ENCODE data around the gene VWA2. TPM values are rescaled to one million over a fixed set of nuclear protein-coding genes. Genes with fewer than 3 reads are reported as not detected.

VWA2 gene
- total and polyA plus RNA-seq, 10 of the 15 experiments (the other 5 are each of a cell fraction or from before 2014, with no cell fraction given), result 0.03 TPM; not detected in 9

DNA sequence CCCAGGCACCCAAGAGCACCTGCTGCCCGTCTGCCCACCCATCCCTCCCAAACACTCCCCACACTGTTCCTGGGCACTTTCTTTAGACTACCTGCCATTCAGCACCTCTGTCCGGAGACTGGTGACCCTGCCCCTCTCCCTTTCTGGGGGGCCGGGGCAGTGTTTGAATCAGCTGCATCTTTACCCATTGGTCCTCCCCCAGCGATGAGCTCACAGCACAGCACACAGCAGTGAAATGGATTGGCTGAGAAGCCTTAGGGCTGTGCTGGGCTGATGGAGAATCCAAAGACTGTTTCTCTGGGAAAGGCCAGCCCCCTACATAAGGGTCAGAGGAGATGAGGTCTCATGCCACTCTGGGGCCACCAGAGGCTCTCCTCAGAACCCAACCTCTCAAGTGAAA lies 40.2 kb downstream of the VWA2 start (continued):
- no peak for TF ChIP-seq STAT1 (conservative IDR thresholded peaks at IDR 0.05)

DNA sequence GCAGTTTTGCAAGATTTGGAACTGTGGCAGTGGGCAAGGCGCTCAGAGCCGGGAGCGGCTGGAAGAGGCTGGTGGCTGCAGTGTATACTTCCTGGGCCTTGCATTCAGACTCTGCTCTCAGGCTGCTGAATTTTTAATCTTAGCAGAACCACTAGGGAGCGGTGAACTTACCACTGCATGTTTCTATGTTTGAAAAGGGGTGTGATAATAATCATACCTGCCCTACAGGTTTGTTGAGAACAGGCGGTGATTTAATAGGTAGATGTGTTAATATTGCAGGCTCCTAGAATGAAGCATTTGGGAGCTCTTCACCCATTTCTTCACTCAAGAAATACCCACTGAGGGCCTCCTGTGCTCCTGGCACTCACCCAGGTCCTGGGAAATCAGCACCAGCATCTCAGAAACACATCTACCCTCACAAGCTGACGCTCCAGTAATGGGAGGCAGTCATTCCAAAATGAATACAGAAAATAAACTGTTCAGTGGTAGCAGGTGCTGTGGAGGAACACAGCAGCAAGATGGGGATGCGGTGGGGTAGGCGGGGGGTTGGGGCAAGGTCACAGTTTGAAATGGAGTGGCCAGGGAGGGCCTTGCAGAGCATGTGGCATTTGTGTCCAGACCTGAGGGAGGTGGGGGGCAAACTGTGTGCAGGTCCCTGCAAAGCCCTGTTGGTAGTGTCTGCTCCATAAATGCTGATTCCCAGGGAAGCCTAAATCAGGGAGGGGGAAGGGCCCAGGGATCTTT lies 41.0 kb downstream of the VWA2 start:
- DNase-seq (ENCODE audit: low read depth, low spot score), result no peak
- 59% methylated on average over 8 of the region's 8 CpGs for WGBS (ENCODE audit: insufficient coverage, insufficient replicate concordance, low lambda C conversion rate, missing lambda C conversion rate)
- ATAC-seq, result no peak
- TF ChIP-seq TAF1 (IDR thresholded peaks at IDR 0.05; ENCODE audit: borderline replicate concordance, low read depth, low read length), result no peak
- TF ChIP-seq SMARCA5 (IDR thresholded peaks at IDR 0.05), result no peak
- no peak for TF ChIP-seq NBN (IDR thresholded peaks at IDR 0.05)
- TF ChIP-seq SUPT20H (IDR thresholded peaks at IDR 0.05; ENCODE audit: borderline replicate concordance, control insufficient read depth, low read depth, low read length), result no peak
- TF ChIP-seq MYB (IDR thresholded peaks at IDR 0.05; ENCODE audit: borderline replicate concordance, low read depth, low read length), result no peak
- TF ChIP-seq ZSCAN29 (IDR thresholded peaks at IDR 0.05), result no peak
- no peak for TF ChIP-seq PAX8 (IDR thresholded peaks at IDR 0.05)
- no peak for TF ChIP-seq POLR2AphosphoS2 (IDR thresholded peaks at IDR 0.05; ENCODE audit: low read depth, low read length)
- TF ChIP-seq SRF (IDR thresholded peaks at IDR 0.05; ENCODE audit: low read depth in 2 of 2, low read length in 2 of 2), result no peak
- no peak for TF ChIP-seq CEBPB (IDR thresholded peaks at IDR 0.05; ENCODE audit: borderline replicate concordance in 1 of 2, low read depth in 2 of 2, low read length in 2 of 2)
- TF ChIP-seq, protein P1, sequence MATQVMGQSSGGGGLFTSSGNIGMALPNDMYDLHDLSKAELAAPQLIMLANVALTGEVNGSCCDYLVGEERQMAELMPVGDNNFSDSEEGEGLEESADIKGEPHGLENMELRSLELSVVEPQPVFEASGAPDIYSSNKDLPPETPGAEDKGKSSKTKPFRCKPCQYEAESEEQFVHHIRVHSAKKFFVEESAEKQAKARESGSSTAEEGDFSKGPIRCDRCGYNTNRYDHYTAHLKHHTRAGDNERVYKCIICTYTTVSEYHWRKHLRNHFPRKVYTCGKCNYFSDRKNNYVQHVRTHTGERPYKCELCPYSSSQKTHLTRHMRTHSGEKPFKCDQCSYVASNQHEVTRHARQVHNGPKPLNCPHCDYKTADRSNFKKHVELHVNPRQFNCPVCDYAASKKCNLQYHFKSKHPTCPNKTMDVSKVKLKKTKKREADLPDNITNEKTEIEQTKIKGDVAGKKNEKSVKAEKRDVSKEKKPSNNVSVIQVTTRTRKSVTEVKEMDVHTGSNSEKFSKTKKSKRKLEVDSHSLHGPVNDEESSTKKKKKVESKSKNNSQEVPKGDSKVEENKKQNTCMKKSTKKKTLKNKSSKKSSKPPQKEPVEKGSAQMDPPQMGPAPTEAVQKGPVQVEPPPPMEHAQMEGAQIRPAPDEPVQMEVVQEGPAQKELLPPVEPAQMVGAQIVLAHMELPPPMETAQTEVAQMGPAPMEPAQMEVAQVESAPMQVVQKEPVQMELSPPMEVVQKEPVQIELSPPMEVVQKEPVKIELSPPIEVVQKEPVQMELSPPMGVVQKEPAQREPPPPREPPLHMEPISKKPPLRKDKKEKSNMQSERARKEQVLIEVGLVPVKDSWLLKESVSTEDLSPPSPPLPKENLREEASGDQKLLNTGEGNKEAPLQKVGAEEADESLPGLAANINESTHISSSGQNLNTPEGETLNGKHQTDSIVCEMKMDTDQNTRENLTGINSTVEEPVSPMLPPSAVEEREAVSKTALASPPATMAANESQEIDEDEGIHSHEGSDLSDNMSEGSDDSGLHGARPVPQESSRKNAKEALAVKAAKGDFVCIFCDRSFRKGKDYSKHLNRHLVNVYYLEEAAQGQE (IDR thresholded peaks at IDR 0.05; ENCODE audit: low read depth, low read length), result no peak
- TF ChIP-seq POLR2A (IDR thresholded peaks at IDR 0.05; ENCODE audit: low read depth, low read length), result no peak
- no peak for TF ChIP-seq SIX5 (IDR thresholded peaks at IDR 0.05; ENCODE audit: low read depth, low read length, severe bottlenecking)
- no peak for TF ChIP-seq BHLHE40 (IDR thresholded peaks at IDR 0.05; ENCODE audit: borderline replicate concordance in 1 of 2, low read depth in 2 of 2, low read length in 1 of 2)
- TF ChIP-seq RUNX3 (IDR thresholded peaks at IDR 0.05; ENCODE audit: low read length), result no peak
- no peak for TF ChIP-seq ZZZ3 (IDR thresholded peaks at IDR 0.05; ENCODE audit: control insufficient read depth, insufficient read length, low read depth)
- no peak for TF ChIP-seq HSF1 (IDR thresholded peaks at IDR 0.05; ENCODE audit: low read depth, low read length)
- RAD21 ChIA-PET (ENCODE audit: unreplicated experiment), result interaction anchor here (0.6 kb wide), 1 partner anchor 13 kb away, joined by 3 read pairs; no protein-coding TSS in a partner anchor
- no peak overlapping the region for H2AFZ ChIP-seq (ENCODE audit: control insufficient read depth, low read depth, low read length)
- no peak for FAIRE-seq
- no peaks in the 10 kb centered on the region for H4K20me1 ChIP-seq (ENCODE audit: control insufficient read depth, insufficient read depth)
- no peaks in the 10 kb centered on the region for H3K9me3 ChIP-seq (replicated peaks; ENCODE audit: control insufficient read depth, insufficient read depth, low read length)
- no peaks in the 10 kb centered on the region for H3K79me2 ChIP-seq (ENCODE audit: control insufficient read depth, insufficient read depth, low read length)
- in situ Hi-C loops (cut with MboI) (no loop called here), intact Hi-C loops (cut with micrococcal nuclease; ENCODE audit: unreplicated experiment) (no loop called here)
- H3K9ac ChIP-seq (ENCODE audit: control insufficient read depth, insufficient read depth, low read length), result no peak overlapping the region
- no peaks in the 10 kb centered on the region for H3K4me1 ChIP-seq (ENCODE audit: control insufficient read depth, insufficient read depth, low read length)
- no peak overlapping the region for H3K4me2 ChIP-seq (ENCODE audit: control insufficient read depth, insufficient read depth)
- H3K27ac ChIP-seq (ENCODE audit: control insufficient read depth, insufficient read depth), result no peak overlapping the region
- SMC1A ChIA-PET (ENCODE audit: uncharacterized antibody, unreplicated experiment), result no interaction called here
- BruUV-seq (replicated peaks), result no TSS peak
- CTCF ChIA-PET, result interaction anchor here (2.2 kb wide), 1 partner anchor 24 kb away, joined by 5 read pairs; no protein-coding TSS in a partner anchor
- POLR2A ChIA-PET, result no interaction called here
- H3K36me3 ChIP-seq (ENCODE audit: control insufficient read depth in 2 of 2, insufficient read depth in 2 of 2, low read length in 1 of 2), result no peaks in the 10 kb centered on the region
- H3K4me3 ChIP-seq, result no peak overlapping the region
- 0 out of 4 replicates have a peak, but pooled peaks cover 0 to 2% of the 10 kb centered on the region in 2 experiments for H3K27me3 ChIP-seq (replicated peaks in 1 of 2; ENCODE audit: control insufficient read depth in 2 of 2, insufficient read depth in 2 of 2, low read length in 1 of 2)
